DND-41 (cell line): ENCODE measurements around the gene KANSL1.
"Not testable (repeated sequence)": the region's sequence is repeated elsewhere in the genome, so short reads cannot be mapped to it uniquely, and the experiment has no call there.

Experiments
- ATAC-seq: fragments of 200-7000 bp; cut with Tn5 transposase; 3 replicates; pipeline ENCODE4 v1.9.1; 2021; ENCODE audit warnings: low read depth; ENCODE audit not compliant: insufficient read depth
- DNase-seq: peaks from one replicate; pipeline ENCODE4 v3.0.0-alpha.2; 2020
- H2AFZ ChIP-seq: 2 replicates; pipeline ENCODE4 v1.6.0; 2012; ENCODE audit warnings: low read depth, low read length
- H3K27ac ChIP-seq: 2 replicates; pipeline ENCODE4 v1.5.1; 2012; ENCODE audit warnings: low read length, inconsistent platforms
- H3K27me3 ChIP-seq: fragments of 200-600 bp; sonication (generic); 2 replicates; pipeline ENCODE4 v1.6.0; 2012; ENCODE audit warnings: low read length, mild to moderate bottlenecking, inconsistent platforms; ENCODE audit not compliant: insufficient read depth, poor library complexity
- H3K36me3 ChIP-seq: 2 replicates; pipeline ENCODE4 v1.5.1; 2012; ENCODE audit warnings: low read length, inconsistent platforms; ENCODE audit not compliant: insufficient read depth
- H3K4me1 ChIP-seq: 2 replicates; pipeline ENCODE4 v1.5.1; 2012; ENCODE audit warnings: mild to moderate bottlenecking, low read length; ENCODE audit not compliant: insufficient read depth
- H3K4me2 ChIP-seq: 2 replicates; pipeline ENCODE4 v1.6.0; 2012; ENCODE audit warnings: mild to moderate bottlenecking, moderate library complexity, low read length, inconsistent platforms; ENCODE audit not compliant: insufficient read depth
- H3K4me3 ChIP-seq, 2 experiments: fragments of 200-600 bp in 1 of 2; shearing (Covaris generic) in 1 of 2; 2 replicates each; pipeline ENCODE4 v1.5.1; 2012 to 2016; ENCODE audit warnings: inconsistent platforms in 2 of 2, low read length in 2 of 2, mild to moderate bottlenecking in 2 of 2, low read depth in 1 of 2, moderate library complexity in 1 of 2
- H3K79me2 ChIP-seq: 2 replicates; pipeline ENCODE4 v1.6.0; 2012; ENCODE audit warnings: low read length, inconsistent platforms; ENCODE audit not compliant: insufficient read depth
- H3K9ac ChIP-seq: 2 replicates; pipeline ENCODE4 v1.6.0; 2012; ENCODE audit warnings: low read depth, mild to moderate bottlenecking, inconsistent platforms, low read length, moderate library complexity
- H3K9me3 ChIP-seq: 2 replicates; pipeline ENCODE4 v1.5.1; 2012; ENCODE audit warnings: low read length, moderate library complexity, mild to moderate bottlenecking, inconsistent platforms; ENCODE audit not compliant: insufficient read depth, severe bottlenecking
- H4K20me1 ChIP-seq: 2 replicates; pipeline ENCODE4 v1.6.0; 2012; ENCODE audit warnings: low read length; ENCODE audit not compliant: insufficient read depth
- EZH2 ChIP-seq: IDR thresholded peaks from 3 replicates; pipeline ENCODE4 v1.6.1; 2012; ENCODE audit warnings: borderline replicate concordance, low read depth, mild to moderate bottlenecking, moderate library complexity, low read length, inconsistent platforms; ENCODE audit not compliant: severe bottlenecking
- TF ChIP-seq, protein P1 (sequence below): IDR thresholded peaks from 2 replicates; pipeline ENCODE4 v1.5.1; 2012; ENCODE audit warnings: borderline replicate concordance, low read length, moderate library complexity, mild to moderate bottlenecking; ENCODE audit not compliant: poor library complexity, severe bottlenecking; ENCODE audit errors: extremely low read depth

KANSL1 gene

DNA sequence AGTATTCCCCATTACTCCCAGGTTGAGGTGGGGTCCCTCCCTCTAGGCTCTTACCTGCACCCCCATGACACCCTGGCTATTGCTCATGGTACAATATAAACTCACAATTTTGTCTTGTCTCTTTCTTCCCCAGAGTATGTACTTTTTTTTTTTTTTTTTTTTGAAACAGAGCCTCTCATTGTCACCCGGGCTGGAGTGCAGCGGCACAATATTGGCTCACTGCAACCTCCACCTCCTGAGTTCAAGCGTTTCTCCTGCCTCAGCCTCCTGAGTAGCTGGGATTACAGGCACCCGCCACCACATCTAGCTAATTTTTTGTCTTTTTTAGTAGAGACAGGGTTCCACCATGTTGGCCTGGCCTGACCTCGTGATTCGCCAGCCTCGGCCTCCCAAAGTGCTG lies 8.5 kb downstream of the KANSL1 start:
- peak overlapping the region; percentile 17; the same call in 1 of the 2 replicates for H3K4me2 ChIP-seq
- no peaks in the 10 kb centered on the region for H3K9me3 ChIP-seq
- peaks cover 95% of the 10 kb centered on the region for H4K20me1 ChIP-seq
- TF ChIP-seq, protein P1, sequence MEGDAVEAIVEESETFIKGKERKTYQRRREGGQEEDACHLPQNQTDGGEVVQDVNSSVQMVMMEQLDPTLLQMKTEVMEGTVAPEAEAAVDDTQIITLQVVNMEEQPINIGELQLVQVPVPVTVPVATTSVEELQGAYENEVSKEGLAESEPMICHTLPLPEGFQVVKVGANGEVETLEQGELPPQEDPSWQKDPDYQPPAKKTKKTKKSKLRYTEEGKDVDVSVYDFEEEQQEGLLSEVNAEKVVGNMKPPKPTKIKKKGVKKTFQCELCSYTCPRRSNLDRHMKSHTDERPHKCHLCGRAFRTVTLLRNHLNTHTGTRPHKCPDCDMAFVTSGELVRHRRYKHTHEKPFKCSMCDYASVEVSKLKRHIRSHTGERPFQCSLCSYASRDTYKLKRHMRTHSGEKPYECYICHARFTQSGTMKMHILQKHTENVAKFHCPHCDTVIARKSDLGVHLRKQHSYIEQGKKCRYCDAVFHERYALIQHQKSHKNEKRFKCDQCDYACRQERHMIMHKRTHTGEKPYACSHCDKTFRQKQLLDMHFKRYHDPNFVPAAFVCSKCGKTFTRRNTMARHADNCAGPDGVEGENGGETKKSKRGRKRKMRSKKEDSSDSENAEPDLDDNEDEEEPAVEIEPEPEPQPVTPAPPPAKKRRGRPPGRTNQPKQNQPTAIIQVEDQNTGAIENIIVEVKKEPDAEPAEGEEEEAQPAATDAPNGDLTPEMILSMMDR: no peak
- TF ChIP-seq EZH2: no peak
- H3K27ac ChIP-seq: no peak overlapping the region
- peaks cover 100% of the 10 kb centered on the region for H3K79me2 ChIP-seq
- no peak for DNase-seq
- H2AFZ ChIP-seq: no peak overlapping the region
- H3K9ac ChIP-seq: no peak overlapping the region
- no peak overlapping the region for H3K4me3 ChIP-seq
- no peaks in the 10 kb centered on the region for H3K27me3 ChIP-seq
- H3K36me3 ChIP-seq: no peaks in the 10 kb centered on the region
- H3K4me1 ChIP-seq: peaks cover 56% of the 10 kb centered on the region
- ATAC-seq: no peak

DNA sequence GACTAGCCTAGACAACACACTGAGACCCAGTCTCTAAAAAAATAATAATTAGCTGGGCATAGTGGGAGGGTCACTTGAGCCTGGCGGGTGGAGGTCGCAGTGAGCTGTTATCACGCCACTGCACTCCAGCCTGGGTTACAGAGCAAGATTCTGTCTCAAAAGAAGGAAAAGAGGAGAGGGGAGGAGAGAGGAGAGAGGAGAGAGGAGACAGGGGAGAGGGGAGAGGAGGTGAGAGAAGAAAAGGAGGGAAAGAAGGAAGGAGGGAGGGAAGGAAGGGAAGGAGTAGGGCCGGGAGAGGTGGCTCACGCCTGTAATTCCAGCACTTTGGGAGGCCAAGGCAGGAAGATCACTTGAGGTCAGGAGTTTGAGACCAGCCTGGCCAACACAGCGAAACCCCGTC lies 9.8 kb downstream of the KANSL1 start:
- ATAC-seq, DNase-seq, H3K9ac ChIP-seq, H3K4me3 ChIP-seq, H3K36me3 ChIP-seq, H3K9me3 ChIP-seq, H3K27me3 ChIP-seq, H3K27ac ChIP-seq, H2AFZ ChIP-seq: not testable (repeated sequence)
- H4K20me1 ChIP-seq: peaks cover 95% of the 10 kb centered on the region
- peaks cover 44% of the 10 kb centered on the region for H3K4me1 ChIP-seq
- peak overlapping the region; percentile 17; the same call in 1 of the 2 replicates for H3K4me2 ChIP-seq
- H3K79me2 ChIP-seq: peaks cover 100% of the 10 kb centered on the region

DNA sequence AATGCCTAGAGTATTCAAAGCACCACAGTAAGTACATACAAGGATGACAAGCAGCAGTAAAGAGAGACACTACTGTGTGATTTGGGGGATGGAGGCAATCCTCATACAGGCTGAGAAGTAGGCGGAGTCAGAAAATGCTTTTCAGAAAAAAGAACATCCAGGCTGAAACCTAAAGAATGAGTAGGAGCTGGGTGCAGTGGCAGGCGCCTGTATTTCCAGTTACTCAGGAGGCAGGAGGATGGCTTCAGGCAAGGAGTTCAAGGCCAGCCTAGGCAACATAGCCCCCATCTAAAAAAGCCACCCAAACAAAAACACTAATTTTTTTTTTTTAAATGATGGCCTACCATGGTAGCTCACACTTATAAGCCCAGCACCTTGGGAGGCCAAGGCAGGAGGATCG lies 10.3 kb downstream of the KANSL1 start:
- Histone ChIP-seq H3K9ac (no peak overlapping the region), H3K27ac (no peak overlapping the region), H3K79me2 (peaks cover 100% of the 10 kb centered on the region), H3K27me3 (no peaks in the 10 kb centered on the region), H3K4me2 (no peak overlapping the region), H3K36me3 (no peaks in the 10 kb centered on the region; the same call in 1 of the 2 replicates), H2AFZ (no peak overlapping the region), H3K4me3 (no peak overlapping the region), H3K9me3 (no peaks in the 10 kb centered on the region), H4K20me1 (peaks cover 95% of the 10 kb centered on the region), H3K4me1 (peaks cover 40% of the 10 kb centered on the region)
- DNase-seq (no peak), ATAC-seq (peak; percentile 36; the same call in 1 of the 3 replicates)
- TF ChIP-seq, protein P1: no peak
- TF ChIP-seq EZH2: no peak

DNA sequence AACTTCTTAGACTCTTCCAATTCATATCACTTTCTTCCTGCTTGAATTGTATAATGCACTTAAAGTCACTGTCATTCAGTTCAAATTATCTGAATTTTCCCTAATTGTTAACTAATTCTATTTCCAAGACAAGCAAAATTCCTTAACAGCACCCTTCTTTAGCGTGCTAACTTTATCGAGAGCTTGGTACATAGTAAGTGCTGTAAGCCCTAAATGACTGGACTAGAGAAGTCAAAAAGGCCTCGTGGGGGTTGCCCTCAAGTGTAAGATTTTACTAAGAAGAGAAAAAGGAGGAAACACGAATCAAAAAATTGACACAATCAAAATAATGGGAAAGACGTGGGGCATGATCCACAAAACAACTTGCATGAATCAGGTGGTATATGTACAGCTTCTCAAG lies 11.3 kb downstream of the KANSL1 start:
- Histone ChIP-seq H3K27ac (no peak overlapping the region), H3K4me3 (no peak overlapping the region), H3K4me1 (peaks cover 31% of the 10 kb centered on the region), H2AFZ (no peak overlapping the region), H3K9me3 (no peaks in the 10 kb centered on the region), H3K9ac (no peak overlapping the region), H4K20me1 (peaks cover 96% of the 10 kb centered on the region), H3K79me2 (peaks cover 100% of the 10 kb centered on the region), H3K27me3 (no peaks in the 10 kb centered on the region), H3K4me2 (no peak overlapping the region), H3K36me3 (no peaks in the 10 kb centered on the region; the same call in 1 of the 2 replicates)
- no peak for ATAC-seq
- no peak for TF ChIP-seq EZH2
- TF ChIP-seq, protein P1: no peak
- no peak for DNase-seq

DNA sequence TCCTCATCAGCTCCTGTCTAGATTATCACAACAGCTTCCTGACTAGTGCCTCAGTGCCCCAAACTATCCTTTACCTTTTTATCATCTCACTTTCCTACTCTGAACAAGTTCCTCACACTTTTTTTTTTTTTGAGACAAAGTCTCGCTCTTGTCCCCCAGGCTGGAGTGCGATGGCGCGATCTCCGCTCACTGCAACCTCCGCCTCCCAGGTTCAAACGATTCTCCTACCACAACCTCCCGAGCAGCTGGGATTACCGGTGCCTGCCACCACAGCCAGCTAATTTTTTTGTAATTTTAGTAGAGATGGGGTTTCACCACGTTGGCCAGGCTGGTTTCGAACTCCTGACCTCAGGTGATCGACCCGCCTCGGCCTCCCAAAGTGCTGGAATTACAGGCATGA lies 11.9 kb downstream of the KANSL1 start:
- Histone ChIP-seq H4K20me1 (peaks cover 96% of the 10 kb centered on the region), H3K4me1 (peaks cover 27% of the 10 kb centered on the region), H3K79me2 (peaks cover 100% of the 10 kb centered on the region)
- not testable (repeated sequence) for H2AFZ ChIP-seq, DNase-seq, H3K9me3 ChIP-seq, H3K27me3 ChIP-seq, H3K4me3 ChIP-seq, H3K4me2 ChIP-seq, H3K27ac ChIP-seq, ATAC-seq, H3K36me3 ChIP-seq, H3K9ac ChIP-seq
